Esophagus muscularis mucosa (tissue), 4 donors: ENCODE results near the gene MROH8.

Source experiments
- EP300 ChIP-seq: sonication (generic); formaldehyde crosslinking; IDR thresholded peaks from one replicate; pipeline ENCODE4 v1.6.1; 2017; ENCODE audit warnings: antibody characterized with exemption
- POLR2A ChIP-seq: fragments of 450-650 bp; IDR thresholded peaks from one replicate; pipeline ENCODE4 v1.6.1; 2017; ENCODE audit warnings: antibody characterized with exemption, moderate library complexity, mild to moderate bottlenecking, low read depth
- TF ChIP-seq, protein P1 (sequence below), 3 experiments: fragments of 200-600 bp in 2 of 3; fragments of 450-650 bp in 1 of 3; sonication (generic) in 2 of 3; IDR thresholded peaks; one replicate each; pipeline ENCODE4 v1.5.1; 2017 to 2019; ENCODE audit warnings: antibody characterized with exemption in 3 of 3, mild to moderate bottlenecking in 2 of 3, moderate library complexity in 1 of 3

DNA sequence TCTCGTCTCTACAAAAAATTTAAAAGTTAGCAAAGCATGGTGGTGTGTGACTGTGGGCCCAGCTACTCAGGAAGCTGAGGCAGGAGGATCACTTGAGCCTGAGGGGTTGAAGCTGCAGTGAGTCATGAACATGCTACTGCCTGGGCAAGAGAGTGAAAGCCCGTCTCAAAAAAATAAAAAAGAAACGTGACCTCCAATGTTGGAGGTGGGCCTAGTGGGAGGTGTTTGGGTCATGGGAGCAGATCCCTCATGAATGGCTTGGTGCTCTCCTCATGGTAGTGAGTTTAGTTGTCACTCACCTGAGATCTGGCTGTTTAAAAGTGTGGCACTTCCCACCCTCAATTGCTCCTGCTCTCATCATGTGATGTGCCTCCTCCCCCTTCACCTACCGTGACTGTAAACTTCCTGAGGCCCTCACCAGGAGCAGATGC lies 107.9 kb downstream of the MROH8 start:
- TF ChIP-seq, protein P1, sequence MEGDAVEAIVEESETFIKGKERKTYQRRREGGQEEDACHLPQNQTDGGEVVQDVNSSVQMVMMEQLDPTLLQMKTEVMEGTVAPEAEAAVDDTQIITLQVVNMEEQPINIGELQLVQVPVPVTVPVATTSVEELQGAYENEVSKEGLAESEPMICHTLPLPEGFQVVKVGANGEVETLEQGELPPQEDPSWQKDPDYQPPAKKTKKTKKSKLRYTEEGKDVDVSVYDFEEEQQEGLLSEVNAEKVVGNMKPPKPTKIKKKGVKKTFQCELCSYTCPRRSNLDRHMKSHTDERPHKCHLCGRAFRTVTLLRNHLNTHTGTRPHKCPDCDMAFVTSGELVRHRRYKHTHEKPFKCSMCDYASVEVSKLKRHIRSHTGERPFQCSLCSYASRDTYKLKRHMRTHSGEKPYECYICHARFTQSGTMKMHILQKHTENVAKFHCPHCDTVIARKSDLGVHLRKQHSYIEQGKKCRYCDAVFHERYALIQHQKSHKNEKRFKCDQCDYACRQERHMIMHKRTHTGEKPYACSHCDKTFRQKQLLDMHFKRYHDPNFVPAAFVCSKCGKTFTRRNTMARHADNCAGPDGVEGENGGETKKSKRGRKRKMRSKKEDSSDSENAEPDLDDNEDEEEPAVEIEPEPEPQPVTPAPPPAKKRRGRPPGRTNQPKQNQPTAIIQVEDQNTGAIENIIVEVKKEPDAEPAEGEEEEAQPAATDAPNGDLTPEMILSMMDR (IDR thresholded peaks at IDR 0.05): no peak
- TF ChIP-seq POLR2A (no peak), EP300 (no peak)
